Urinary bladder (tissue), 4 donors: ENCODE measurements around the gene NRXN3. TPM values are rescaled to one million over a fixed set of nuclear protein-coding genes. Genes with fewer than 3 reads are reported as not detected.

Experiments
- DNase-seq: peaks from one replicate; pipeline ENCODE4 v3.0.0-alpha.2; 2015; ENCODE audit errors: extremely low spot score
- H3K27ac ChIP-seq: one replicate; pipeline ENCODE4 v1.5.1; 2013; ENCODE audit warnings: low read depth, mild to moderate bottlenecking, moderate library complexity
- H3K36me3 ChIP-seq: one replicate; pipeline ENCODE4 v1.6.1; 2013; ENCODE audit warnings: mild to moderate bottlenecking, moderate library complexity; ENCODE audit not compliant: insufficient read depth
- H3K4me1 ChIP-seq: one replicate; pipeline ENCODE4 v1.6.1; 2013; ENCODE audit warnings: mild to moderate bottlenecking, moderate library complexity; ENCODE audit not compliant: insufficient read depth
- H3K4me3 ChIP-seq: one replicate; pipeline ENCODE4 v1.5.1; 2013; ENCODE audit warnings: low read depth, low read length
- WGBS: extraction: QIAGEN DNeasy Blood & Tissue Kit; methylation state at CpG from one replicate; pipeline ENCODE4 v1.1.7; 2013; 5-methylcytosine and 5-hydroxymethylcytosine counted together
- polyA plus RNA-seq: library from polyadenylated mRNA; stranded (reverse); fragments of 200-250 nt; gene quantifications from one replicate; pipeline ENCODE4 v1.2.3, GENCODE V29; 2013
- total RNA-seq: library from RNA; depleted of rRNA; stranded (reverse); fragments of >200 nt; gene quantifications from one replicate; pipeline ENCODE4 v1.2.3, GENCODE V29; 2014
- donor health status: healthy with polysubstance abuse.
- donor health status: healthy.

NRXN3 gene
- total and polyA plus RNA-seq, 2 donors, result 3.9 to 6.7 TPM

GRCh38 chr14:78683981-78684380 is 513.8 kb downstream of the NRXN3 start:
- no peaks in the 10 kb centered on the region for H3K36me3 ChIP-seq
- WGBS, result 24% methylated on average over 1 of the region's 1 CpG
- H3K4me1 ChIP-seq, result no peaks in the 10 kb centered on the region
- DNase-seq, result no peak
- H3K4me3 ChIP-seq, result no peak overlapping the region
- H3K27ac ChIP-seq, result no peak overlapping the region

- no peaks in the 10 kb centered on the region for H3K4me1 ChIP-seq
- WGBS, result 67% methylated on average over 1 of the region's 1 CpG
- H3K4me3 ChIP-seq, result no peak overlapping the region
- H3K36me3 ChIP-seq, result no peaks in the 10 kb centered on the region
- DNase-seq, result no peak
- H3K27ac ChIP-seq, result no peak overlapping the region
Observed at GRCh38 chr14:78688503-78688902, 518.3 kb downstream of the NRXN3 start.

GRCh38 chr14:78690836-78691235 is 520.7 kb downstream of the NRXN3 start:
- Histone ChIP-seq H3K4me1 (no peaks in the 10 kb centered on the region), H3K4me3 (no peak overlapping the region), H3K36me3 (no peaks in the 10 kb centered on the region), H3K27ac (no peak overlapping the region)
- 68% methylated on average over 2 of the region's 2 CpGs for whole genome bisulfite sequencing
- no peak for DNase-seq

GRCh38 chr14:78697341-78697740 is 527.2 kb downstream of the NRXN3 start:
- Histone ChIP-seq H3K4me1 (no peaks in the 10 kb centered on the region), H3K27ac (no peak overlapping the region), H3K4me3 (no peak overlapping the region), H3K36me3 (no peaks in the 10 kb centered on the region)
- DNase-seq, result no peak
- 14% methylated on average over 2 of the region's 2 CpGs for WGBS

GRCh38 chr14:78698991-78699390 is 528.8 kb downstream of the NRXN3 start:
- 64% methylated on average over 3 of the region's 3 CpGs for WGBS

GRCh38 chr14:78700236-78700635 is 530.1 kb downstream of the NRXN3 start:
- Histone ChIP-seq H3K4me1 (no peaks in the 10 kb centered on the region), H3K36me3 (no peaks in the 10 kb centered on the region), H3K27ac (no peak overlapping the region), H3K4me3 (no peak overlapping the region)
- WGBS, result 52% methylated on average over 2 of the region's 2 CpGs
- DNase-seq, result no peak

More at GRCh38 chr14:78698991-78699390, 528.8 kb downstream of the NRXN3 start:
- Histone ChIP-seq H3K27ac (no peak overlapping the region), H3K4me3 (no peak overlapping the region), H3K4me1 (no peaks in the 10 kb centered on the region), H3K36me3 (no peaks in the 10 kb centered on the region)
- no peak for DNase-seq

DNA sequence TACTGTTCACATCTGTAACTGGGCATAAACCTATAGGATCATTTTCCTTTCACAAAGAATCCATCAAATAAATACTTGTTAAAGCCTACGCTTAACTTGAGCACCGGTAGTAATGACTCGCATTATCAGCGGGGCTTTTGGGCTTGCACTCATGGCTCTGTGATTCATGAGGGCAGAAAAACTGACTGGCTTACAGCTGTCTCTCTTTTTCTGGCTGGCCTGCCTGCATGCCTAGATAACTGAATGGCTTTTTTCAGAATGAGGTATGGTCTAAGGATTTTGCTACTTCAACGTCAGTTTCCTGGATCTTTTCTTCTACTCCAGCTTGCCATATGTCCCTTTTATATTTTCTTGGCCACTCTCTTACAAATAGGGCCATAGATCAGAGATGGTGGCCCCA is 531.1 kb downstream of the NRXN3 start:
- no peak for DNase-seq
- Histone ChIP-seq H3K27ac (no peak overlapping the region), H3K36me3 (no peaks in the 10 kb centered on the region), H3K4me3 (no peak overlapping the region), H3K4me1 (no peaks in the 10 kb centered on the region)
- WGBS, result 46% methylated on average over 5 of the region's 5 CpGs

GRCh38 chr14:78704965-78705364 is 534.8 kb downstream of the NRXN3 start:
- H3K4me1 ChIP-seq, result no peaks in the 10 kb centered on the region
- WGBS, result 37% methylated on average over 4 of the region's 4 CpGs
- no peak overlapping the region for H3K4me3 ChIP-seq
- no peaks in the 10 kb centered on the region for H3K36me3 ChIP-seq
- no peak overlapping the region for H3K27ac ChIP-seq
- no peak for DNase-seq

DNA sequence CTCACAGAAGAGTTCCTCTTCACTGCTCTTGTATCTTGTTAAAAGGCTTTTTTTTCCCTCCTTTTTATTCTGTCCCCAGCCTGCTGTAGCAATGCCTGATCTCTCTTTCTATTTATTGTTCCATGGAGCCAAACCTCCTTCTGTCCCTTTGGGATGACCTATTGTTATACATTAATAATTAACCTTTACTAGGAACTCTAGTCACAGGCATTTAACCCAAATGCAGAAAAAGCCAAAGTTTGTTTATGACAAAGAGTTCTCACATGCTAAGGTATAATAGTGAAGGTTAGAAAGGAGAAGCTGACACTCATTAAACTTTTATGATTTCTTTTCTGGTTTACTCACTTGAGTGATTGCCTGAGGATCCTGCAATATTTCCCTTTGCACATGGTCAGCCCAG is 535.8 kb downstream of the NRXN3 start:
- Histone ChIP-seq H3K36me3 (no peaks in the 10 kb centered on the region), H3K27ac (no peak overlapping the region), H3K4me1 (no peaks in the 10 kb centered on the region), H3K4me3 (no peak overlapping the region)
- no peak for DNase-seq

GRCh38 chr14:78709795-78710557 is 539.8 kb downstream of the NRXN3 start:
- Histone ChIP-seq H3K4me3 (no peak overlapping the region), H3K4me1 (no peaks in the 10 kb centered on the region), H3K36me3 (no peaks in the 10 kb centered on the region), H3K27ac (no peak overlapping the region)
- WGBS, result 70% methylated on average over 5 of the region's 5 CpGs
- no peak for DNase-seq

DNA sequence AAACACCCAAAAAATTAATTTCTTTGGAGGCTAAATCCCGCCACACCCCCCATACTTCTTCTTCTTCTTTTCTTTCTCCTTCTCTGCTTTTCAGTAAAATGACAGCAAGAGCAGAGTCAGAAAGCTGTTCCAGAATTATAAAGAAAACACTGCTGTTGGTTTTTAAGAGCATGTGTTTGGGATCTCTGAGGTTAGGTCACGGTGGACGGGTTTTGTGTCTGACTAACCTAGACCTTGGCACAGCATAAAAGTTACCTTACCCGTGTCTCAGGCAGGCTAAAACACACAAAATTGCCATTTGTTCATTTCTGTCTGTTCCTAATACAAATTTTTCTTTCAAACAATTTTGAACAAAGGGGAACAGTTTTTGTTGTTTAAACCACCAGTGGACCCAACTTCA is 540.8 kb downstream of the NRXN3 start:
- no peaks in the 10 kb centered on the region for H3K36me3 ChIP-seq
- WGBS, result 61% methylated on average over 4 of the region's 4 CpGs

DNA sequence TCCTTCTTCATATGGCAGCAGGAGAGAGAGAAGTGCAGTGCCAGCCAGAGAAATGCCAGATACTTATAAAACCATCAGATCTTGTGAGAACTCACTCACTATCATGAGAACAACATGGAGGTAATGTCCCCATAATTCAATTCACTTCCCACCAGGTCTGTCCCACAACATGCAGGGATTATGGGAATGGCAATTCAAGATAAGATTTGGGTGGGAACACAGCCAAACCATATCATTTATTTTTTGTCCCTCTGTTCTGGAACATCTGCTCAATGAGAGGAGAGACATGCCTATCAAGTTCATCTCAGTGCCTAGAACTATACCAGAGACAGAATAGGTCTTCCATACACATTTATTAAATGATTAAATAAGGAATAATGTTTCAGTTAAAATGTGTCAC is 543.5 kb downstream of the NRXN3 start:
- no peaks in the 10 kb centered on the region for H3K4me1 ChIP-seq
- no peak overlapping the region for H3K27ac ChIP-seq
- no peak overlapping the region for H3K4me3 ChIP-seq
- no peaks in the 10 kb centered on the region for H3K36me3 ChIP-seq
- no peak for DNase-seq

More for the DNA sequence above, 540.8 kb downstream of the NRXN3 start:
- DNase-seq, result no peak
- no peak overlapping the region for H3K4me3 ChIP-seq
- H3K4me1 ChIP-seq, result no peaks in the 10 kb centered on the region
- H3K27ac ChIP-seq, result no peak overlapping the region

DNA sequence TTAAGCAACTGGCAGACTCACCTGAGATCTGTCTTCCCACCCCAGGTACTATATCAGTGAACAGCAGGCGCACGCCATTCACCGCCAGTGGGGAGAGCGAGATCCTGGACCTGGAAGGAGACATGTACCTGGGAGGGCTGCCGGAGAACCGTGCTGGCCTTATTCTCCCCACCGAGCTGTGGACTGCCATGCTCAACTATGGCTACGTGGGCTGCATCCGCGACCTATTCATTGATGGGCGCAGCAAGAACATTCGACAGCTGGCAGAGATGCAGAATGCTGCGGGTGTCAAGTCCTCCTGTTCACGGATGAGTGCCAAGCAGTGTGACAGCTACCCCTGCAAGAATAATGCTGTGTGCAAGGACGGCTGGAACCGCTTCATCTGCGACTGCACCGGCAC is 544.5 kb downstream of the NRXN3 start:
- no peaks in the 10 kb centered on the region for H3K36me3 ChIP-seq
- H3K4me3 ChIP-seq, result no peak overlapping the region
- H3K4me1 ChIP-seq, result no peaks in the 10 kb centered on the region
- 92% methylated on average over 18 of the region's 18 CpGs for WGBS
- DNase-seq, result no peak
- H3K27ac ChIP-seq, result no peak overlapping the region

GRCh38 chr14:78721756-78722480 is 551.7 kb downstream of the NRXN3 start:
- DNase-seq, result no peak
- Histone ChIP-seq H3K27ac (no peak overlapping the region), H3K36me3 (peaks cover 1% of the 10 kb centered on the region), H3K4me3 (no peak overlapping the region), H3K4me1 (no peaks in the 10 kb centered on the region)
- 69% methylated on average over 6 of the region's 6 CpGs for WGBS
